ENCODE measurements around the gene PLK3.
"Not testable (repeated sequence)": the region's sequence is repeated elsewhere in the genome, so short reads cannot be mapped to it uniquely, and the experiment has no call there.

The PLK3 gene

GRCh38 chr1:44788120-44788860 lies 11.9 kb upstream of the PLK3 start, which contains the start of gene BEST4:
BEST4 (minus strand) TSS chr1:44788170; CDS start chr1:44787705, 465 bp downstream.
- no peak for DNase-seq

GRCh38 chr1:44790968-44791801 lies 9.0 kb upstream of the PLK3 start:
- DNase-seq = no peak

- DNase-seq = no peak
These were observed 7.3 kb upstream of the PLK3 start for GRCh38 chr1:44792736-44793502.

- DNase-seq = not testable (repeated sequence)
These were observed 2.3 kb upstream of the PLK3 start for GRCh38 chr1:44797886-44798285.

- DNase-seq = no peak
These were observed 1.5 kb upstream of the PLK3 start for GRCh38 chr1:44798481-44799365.

DNA sequence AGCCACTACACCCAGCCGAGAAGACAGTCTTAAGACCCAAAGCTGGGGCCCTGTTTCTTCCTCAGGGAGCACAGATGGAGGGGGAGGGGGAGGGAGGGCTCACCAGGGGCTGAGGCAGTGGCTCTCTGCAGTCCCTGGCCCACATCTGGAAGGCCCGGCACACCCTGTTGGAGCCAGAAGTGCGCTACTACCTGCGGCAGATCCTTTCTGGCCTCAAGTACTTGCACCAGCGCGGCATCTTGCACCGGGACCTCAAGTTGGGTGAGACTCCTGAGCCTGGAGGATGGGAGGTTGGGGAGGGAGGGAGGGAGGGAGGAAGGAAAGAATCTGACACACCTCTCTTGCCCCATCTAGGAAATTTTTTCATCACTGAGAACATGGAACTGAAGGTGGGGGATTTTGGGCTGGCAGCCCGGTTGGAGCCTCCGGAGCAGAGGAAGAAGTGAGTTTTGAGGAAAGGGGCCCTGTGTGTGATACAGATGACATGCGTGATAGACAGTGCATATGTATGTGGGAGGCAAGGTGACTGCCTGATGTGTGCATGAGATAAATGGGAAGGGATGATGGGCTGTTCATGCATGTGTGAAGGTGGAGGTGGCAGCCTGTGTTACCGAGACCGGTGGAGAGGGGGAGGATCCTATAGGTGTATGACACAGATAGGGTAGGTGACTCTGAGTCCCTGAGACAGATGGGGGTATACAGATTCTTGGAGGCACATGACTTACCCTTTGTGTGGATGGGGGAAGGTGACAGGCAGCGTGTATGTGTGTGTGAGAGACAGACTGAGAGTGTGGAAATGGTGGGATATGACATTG lies 1.5 kb downstream of the PLK3 start:
- no peak for DNase-seq

- DNase-seq = no peak
These were observed 2.3 kb downstream of the PLK3 start for GRCh38 chr1:44802306-44803061.

DNA sequence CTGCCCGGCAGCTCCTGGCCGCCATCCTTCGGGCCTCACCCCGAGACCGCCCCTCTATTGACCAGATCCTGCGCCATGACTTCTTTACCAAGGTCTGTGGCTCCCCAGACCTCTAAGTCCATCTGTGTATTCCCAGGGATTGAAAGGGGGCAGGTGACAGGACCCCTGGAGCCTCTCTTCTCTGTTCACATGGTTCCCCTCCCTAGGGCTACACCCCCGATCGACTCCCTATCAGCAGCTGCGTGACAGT lies 2.8 kb downstream of the PLK3 start:
- DNase-seq = no peak

DNA sequence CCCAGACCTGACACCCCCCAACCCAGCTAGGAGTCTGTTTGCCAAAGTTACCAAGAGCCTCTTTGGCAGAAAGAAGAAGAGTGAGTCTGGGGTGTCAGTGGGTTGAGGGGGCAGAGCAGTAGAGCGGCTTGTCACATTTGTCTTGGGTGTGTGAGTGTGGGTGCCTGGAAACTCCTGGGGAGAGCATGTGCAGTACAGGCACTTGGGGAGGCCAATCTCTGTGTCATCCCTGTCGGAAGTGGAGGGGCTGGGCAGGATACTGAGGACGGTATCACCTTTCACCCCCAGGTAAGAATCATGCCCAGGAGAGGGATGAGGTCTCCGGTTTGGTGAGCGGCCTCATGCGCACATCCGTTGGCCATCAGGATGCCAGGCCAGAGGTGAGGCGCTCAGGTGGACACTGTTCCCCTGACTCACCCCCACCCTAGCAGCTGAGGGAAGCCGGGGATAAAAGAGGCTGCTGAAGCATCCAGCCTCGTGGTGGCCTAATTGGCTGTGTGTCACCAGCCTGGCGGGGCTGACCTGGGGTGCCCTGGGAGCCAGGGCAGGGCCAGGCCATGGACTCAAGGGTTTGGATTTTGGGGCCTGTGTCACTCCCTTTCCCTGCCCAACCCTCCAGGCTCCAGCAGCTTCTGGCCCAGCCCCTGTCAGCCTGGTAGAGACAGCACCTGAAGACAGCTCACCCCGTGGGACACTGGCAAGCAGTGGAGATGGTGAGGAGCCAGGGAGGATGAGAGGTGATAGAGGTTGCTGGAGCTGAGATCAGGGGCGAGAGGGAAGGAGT lies 3.3 kb downstream of the PLK3 start:
- DNase-seq = no peak

GRCh38 chr1:44805311-44806024 lies 5.3 kb downstream of the PLK3 start:
- no peak for DNase-seq

DNA sequence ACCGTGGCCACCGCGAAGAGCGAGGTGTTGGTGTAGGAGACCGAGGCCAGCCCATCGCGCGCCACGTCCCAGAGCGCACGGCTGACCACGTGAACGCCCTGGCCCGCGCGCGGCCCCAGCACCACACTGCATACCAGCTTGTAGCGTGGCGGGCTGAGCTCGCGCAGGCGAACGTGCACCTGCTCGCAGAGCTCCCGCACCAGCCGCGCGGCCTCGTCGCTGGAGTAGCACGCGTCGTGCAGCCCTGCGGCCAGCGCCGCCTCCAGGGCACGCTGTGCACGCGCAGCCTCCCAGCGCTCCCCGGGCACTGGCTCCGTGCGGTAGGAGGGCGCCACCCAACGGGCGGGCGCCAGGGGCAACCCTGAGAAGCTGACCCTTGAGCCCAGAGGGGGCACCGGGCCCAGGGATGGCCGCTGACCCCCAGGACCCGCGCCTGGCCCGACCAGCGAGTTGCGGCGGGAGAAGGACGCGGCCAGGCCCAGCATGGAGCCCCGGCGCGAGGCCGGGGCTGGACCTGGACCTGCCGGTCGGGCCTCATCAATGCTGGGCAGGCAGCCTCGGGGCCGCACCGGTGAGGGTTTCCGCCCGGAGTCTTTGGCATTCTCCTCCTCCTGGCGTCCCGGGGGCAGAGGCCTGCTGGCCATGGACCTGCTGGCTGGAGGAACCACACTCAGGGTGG lies 6.0 kb downstream of the PLK3 start:
- DNase-seq = no peak

DNA sequence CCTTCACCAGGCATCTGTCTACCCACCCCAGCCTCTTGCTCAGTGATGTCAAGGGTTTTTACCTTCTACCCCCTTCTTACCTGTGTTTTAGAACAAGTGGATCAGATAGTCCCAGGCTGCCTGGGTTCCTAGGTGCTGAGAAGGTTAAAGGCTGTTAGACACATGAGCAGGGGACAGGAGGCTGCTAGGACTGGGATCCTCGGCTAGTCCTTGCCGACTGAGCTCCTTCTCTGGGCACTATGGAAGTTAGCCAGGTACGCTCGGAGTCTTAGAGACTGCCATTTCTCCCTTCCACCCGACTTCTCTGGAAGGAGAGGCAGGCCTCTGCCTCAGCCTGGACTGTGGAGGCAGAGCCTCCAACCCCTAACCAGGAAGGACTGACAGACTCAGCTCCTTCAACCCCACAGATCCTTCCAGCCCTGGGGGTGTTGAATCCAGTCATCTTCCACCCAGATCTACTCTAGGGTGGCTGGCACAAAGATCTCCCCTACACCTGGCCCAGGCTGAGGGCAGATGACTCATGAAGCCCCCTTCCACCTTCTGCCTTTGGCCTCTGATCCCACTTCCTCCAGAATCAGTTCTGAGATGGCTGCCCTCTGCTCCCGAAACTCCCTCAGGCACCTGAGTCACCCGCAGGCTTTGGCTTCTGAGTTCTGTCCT lies 6.7 kb downstream of the PLK3 start, which contains the start of gene DYNLT4:
TSS of gene DYNLT4 (minus strand) at position 648 of the 660 bp plus-strand sequence. CDS start 683 bp downstream, outside the sequence.
- no peak for DNase-seq

- peak; percentile 96 for DNase-seq
These were observed 7.3 kb downstream of the PLK3 start for GRCh38 chr1:44807364-44808062.

GRCh38 chr1:44808063-44808937 lies 8.1 kb downstream of the PLK3 start, which contains the start of gene BTBD19:
BTBD19 (plus strand) TSS chr1:44808523; CDS start chr1:44808821, 298 bp downstream.
- peak; percentile 80 for DNase-seq

- DNase-seq = no peak
These were observed 9.1 kb downstream of the PLK3 start for GRCh38 chr1:44808938-44809917.
